HepG2 (cell line): ENCODE measurements around the gene BHLHE23. TPM values are rescaled to one million over a fixed set of nuclear protein-coding genes. Genes with fewer than 3 reads are reported as not detected.
A peak's percentile ranks its signal among the peaks of the same experiment; 100 is the strongest.
"Not testable (repeated sequence)": the region's sequence is repeated elsewhere in the genome, so short reads cannot be mapped to it uniquely, and the experiment has no call there.

Experiments used
- ATAC-seq: fragments of 200-7000 bp; cut with Tn5 transposase; 3 replicates; pipeline ENCODE4 v1.9.1; 2020; ENCODE audit warnings: mild to moderate bottlenecking, moderate library complexity
- BruUV-seq: library from RNA; stranded (reverse); fragments of 400-500 nt; replicated peaks from 2 replicates; lab custom pipeline; 2021; lab: Mats Ljungman, UMichigan
- CTCF ChIA-PET: fragments of 300-600 bp; formaldehyde crosslinking; extraction: SDS; loops from one replicate; lab custom pipeline; 2021; ENCODE audit warnings: low total read pairs, inconsistent platforms, low intra/inter-chr PET ratio; lab: Yijun Ruan, JAX
- POLR2A ChIA-PET: fragments of 350-600 bp; sonication (Branson Sonifier 250); formaldehyde crosslinking; loops from one replicate; lab custom pipeline; 2020; ENCODE audit warnings: antibody characterized with exemption, inconsistent platforms; lab: Yijun Ruan, JAX
- DNase-seq: peaks from one replicate; pipeline ENCODE4 v3.0.0-alpha.2; 2015; ENCODE audit warnings: low spot score
- FAIRE-seq: peaks from 3 replicates; lab custom pipeline; 2011; peaks lifted over from hg19 to GRCh38; lab: Jason Lieb, UNC
- H2AFZ ChIP-seq: one replicate; pipeline ENCODE4 v1.6.1; 2011; ENCODE audit warnings: low read length, inconsistent platforms
- H3K27ac ChIP-seq: fragments of 300-600 bp; 3 replicates; pipeline ENCODE4 v1.8.0; 2011; ENCODE audit warnings: mixed run types, mild to moderate bottlenecking, mixed read lengths, low read length, inconsistent platforms; ENCODE audit not compliant: insufficient read depth; ENCODE audit errors: extremely low read length
- H3K27me3 ChIP-seq, 2 experiments: fragments of 200-600 bp in 1 of 2; 2 replicates in 1 of 2; 3 replicates in 1 of 2; pipeline versions ENCODE4 v1.6.0 to v1.8.0; 2011; ENCODE audit warnings: low read length in 2 of 2, mild to moderate bottlenecking in 2 of 2, moderate library complexity in 2 of 2, inconsistent platforms in 1 of 2; ENCODE audit not compliant: insufficient read depth in 2 of 2, control insufficient read depth in 1 of 2
- H3K36me3 ChIP-seq, 2 experiments: fragments of 200-600 bp in 1 of 2; replicated peaks in 1 of 2; 2 replicates in 1 of 2; 3 replicates in 1 of 2; pipeline versions ENCODE4 v1.5.1 to v1.8.0; 2011; ENCODE audit warnings: low read length in 2 of 2, inconsistent platforms in 1 of 2; ENCODE audit not compliant: insufficient read depth in 2 of 2, control insufficient read depth in 1 of 2
- H3K4me1 ChIP-seq: 2 replicates; pipeline ENCODE4 v1.5.1; 2012; ENCODE audit warnings: low read length, inconsistent platforms; ENCODE audit not compliant: insufficient read depth
- H3K4me2 ChIP-seq: 2 replicates; pipeline ENCODE4 v1.6.0; 2011; ENCODE audit warnings: low read depth, low read length, inconsistent platforms
- H3K4me3 ChIP-seq, 3 experiments: fragments of 200-600 bp in 1 of 3; sonication (generic), shearing (Covaris generic) in 1 of 3; replicated peaks in 1 of 3; 2 replicates each; pipeline ENCODE4 v1.5.1; 2011 to 2016; ENCODE audit warnings: low read length in 3 of 3, inconsistent platforms in 2 of 3, low read depth in 2 of 3, mild to moderate bottlenecking in 2 of 3, control low read depth in 1 of 3, mixed read lengths in 1 of 3; ENCODE audit not compliant: insufficient read depth in 1 of 3
- H3K79me2 ChIP-seq: one replicate; pipeline ENCODE4 v1.6.1; 2011; ENCODE audit warnings: low read length, inconsistent platforms; ENCODE audit not compliant: insufficient read depth
- H3K9ac ChIP-seq: 2 replicates; pipeline ENCODE4 v1.6.0; 2011; ENCODE audit warnings: mild to moderate bottlenecking, low read depth, low read length, inconsistent platforms; ENCODE audit not compliant: insufficient read depth
- H3K9me3 ChIP-seq: 2 replicates; pipeline ENCODE4 v1.5.1; 2012; ENCODE audit warnings: mild to moderate bottlenecking, low read length
- H4K20me1 ChIP-seq: 2 replicates; pipeline ENCODE4 v1.6.0; 2011; ENCODE audit warnings: inconsistent platforms, mild to moderate bottlenecking, low read length, moderate library complexity; ENCODE audit not compliant: insufficient read depth
- ZIK1 ChIP-seq: sonication (generic); formaldehyde crosslinking; IDR thresholded peaks from 2 replicates; pipeline ENCODE4 v1.5.0; 2020; ENCODE audit warnings: mild to moderate bottlenecking, low read depth, missing genetic modification reagents, borderline replicate concordance
- ZNF30 ChIP-seq: sonication (generic); formaldehyde crosslinking; IDR thresholded peaks from 2 replicates; pipeline ENCODE4 v1.5.0; 2020; ENCODE audit warnings: mild to moderate bottlenecking, missing genetic modification reagents
- WGBS: methylation state at CpG from one replicate; pipeline ENCODE4 v1.1.6; 2017; ENCODE audit warnings: low lambda C conversion rate; 5-methylcytosine and 5-hydroxymethylcytosine counted together
- in situ Hi-C: cut with HindIII; loops from 2 replicates; pipeline ENCODE4 v1.10.0; 2017; ENCODE audit warnings: low pct_unique_long_range_greater_than_20kb; ENCODE audit not compliant: extremely low pct_ligation_motif_present
- intact Hi-C: fragments of 100-400 bp; cut with micrococcal nuclease; formaldehyde crosslinking; loops from one replicate; pipeline ENCODE4 v1.10.0; 2022; ENCODE audit not compliant: unreplicated experiment
- polyA plus RNA-seq, 8 experiments: library from polyadenylated mRNA; depleted of rRNA in 3 of 8; stranded (reverse) in 7 of 8; unstranded in 1 of 8; fragments of >200 nt; fragmentation: Illumina TruSeq in 4 of 8; extraction: Trizol in 4 of 8; gene quantifications; 2 replicates each; pipeline versions ENCODE4 v1.2.1 to v1.2.3, GENCODE V29; 2011 to 2016; ENCODE audit warnings: low read depth in 4 of 8, missing spikeins in 1 of 8, mixed read lengths in 1 of 8; ENCODE audit not compliant: insufficient read depth in 1 of 8
- total RNA-seq, 5 experiments: library from RNA; depleted of rRNA; stranded (reverse); fragments of >200 nt; fragmentation: Illumina TruSeq; extraction: Trizol; gene quantifications; 2 replicates each; pipeline ENCODE4 v1.2.3, GENCODE V29; 2016; ENCODE audit warnings: low read depth in 1 of 5
- TF ChIP-seq, protein P1 (sequence below): fragments of 450-650 bp; IDR thresholded peaks from 2 replicates; pipeline ENCODE4 v1.6.1; 2016
- TF ChIP-seq, protein P2 (sequence below): sonication (generic); formaldehyde crosslinking; IDR thresholded peaks from 2 replicates; pipeline ENCODE4 v1.4.0; 2020; ENCODE audit warnings: low read depth, missing genetic modification reagents

BHLHE23 gene
- total and polyA plus RNA-seq, 2 of the 13 experiments (the other 11 are each of a cell fraction or from before 2014, with no cell fraction given): not detected

DNA sequence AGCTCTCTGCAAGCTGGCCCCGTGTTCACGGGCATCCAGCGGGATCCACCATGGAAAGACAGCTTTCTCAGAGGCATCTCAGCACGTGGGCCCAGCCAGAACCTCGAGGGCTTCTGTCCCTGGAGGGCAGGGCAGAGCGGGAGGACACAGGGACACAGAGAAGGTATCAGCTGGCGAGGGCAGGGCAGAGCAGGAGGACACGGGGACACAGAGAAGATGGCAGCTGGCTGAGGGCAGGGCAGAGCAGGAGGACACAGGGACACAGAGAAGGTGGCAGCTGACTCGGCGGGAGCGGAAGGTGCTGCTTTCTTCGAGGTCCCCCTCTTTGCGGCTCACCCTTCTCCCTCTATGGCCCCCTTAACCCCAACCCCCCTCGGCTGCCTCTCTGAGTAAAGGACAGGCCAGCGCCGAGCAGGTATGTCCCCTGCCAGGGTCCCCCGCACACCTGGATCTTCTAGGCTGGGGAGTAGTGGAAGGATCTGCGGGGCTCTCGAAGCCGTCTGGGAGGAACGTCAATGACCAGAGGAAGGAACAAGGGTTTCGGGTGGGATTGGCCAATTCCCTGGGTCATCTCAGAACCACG is 28.9 kb upstream of the BHLHE23 start:
- H3K27me3 ChIP-seq: peaks cover 38 to 87% of the 10 kb centered on the region in 2 experiments
- no peaks in the 10 kb centered on the region for H3K36me3 ChIP-seq
- no peak overlapping the region for H3K27ac ChIP-seq
- no peaks in the 10 kb centered on the region for H3K79me2 ChIP-seq
- ATAC-seq: peak; percentile 19
- TF ChIP-seq, protein P1, sequence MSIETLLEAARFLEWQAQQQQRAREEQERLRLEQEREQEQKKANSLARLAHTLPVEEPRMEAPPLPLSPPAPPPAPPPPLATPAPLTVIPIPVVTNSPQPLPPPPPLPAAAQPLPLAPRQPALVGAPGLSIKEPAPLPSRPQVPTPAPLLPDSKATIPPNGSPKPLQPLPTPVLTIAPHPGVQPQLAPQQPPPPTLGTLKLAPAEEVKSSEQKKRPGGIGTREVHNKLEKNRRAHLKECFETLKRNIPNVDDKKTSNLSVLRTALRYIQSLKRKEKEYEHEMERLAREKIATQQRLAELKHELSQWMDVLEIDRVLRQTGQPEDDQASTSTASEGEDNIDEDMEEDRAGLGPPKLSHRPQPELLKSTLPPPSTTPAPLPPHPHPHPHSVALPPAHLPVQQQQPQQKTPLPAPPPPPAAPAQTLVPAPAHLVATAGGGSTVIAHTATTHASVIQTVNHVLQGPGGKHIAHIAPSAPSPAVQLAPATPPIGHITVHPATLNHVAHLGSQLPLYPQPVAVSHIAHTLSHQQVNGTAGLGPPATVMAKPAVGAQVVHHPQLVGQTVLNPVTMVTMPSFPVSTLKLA: peak; percentile 67; the same call in 1 of the 2 replicates
- no peak for TF ChIP-seq ZIK1 (CRISPR knock-in tag)
- TF ChIP-seq, protein P2, sequence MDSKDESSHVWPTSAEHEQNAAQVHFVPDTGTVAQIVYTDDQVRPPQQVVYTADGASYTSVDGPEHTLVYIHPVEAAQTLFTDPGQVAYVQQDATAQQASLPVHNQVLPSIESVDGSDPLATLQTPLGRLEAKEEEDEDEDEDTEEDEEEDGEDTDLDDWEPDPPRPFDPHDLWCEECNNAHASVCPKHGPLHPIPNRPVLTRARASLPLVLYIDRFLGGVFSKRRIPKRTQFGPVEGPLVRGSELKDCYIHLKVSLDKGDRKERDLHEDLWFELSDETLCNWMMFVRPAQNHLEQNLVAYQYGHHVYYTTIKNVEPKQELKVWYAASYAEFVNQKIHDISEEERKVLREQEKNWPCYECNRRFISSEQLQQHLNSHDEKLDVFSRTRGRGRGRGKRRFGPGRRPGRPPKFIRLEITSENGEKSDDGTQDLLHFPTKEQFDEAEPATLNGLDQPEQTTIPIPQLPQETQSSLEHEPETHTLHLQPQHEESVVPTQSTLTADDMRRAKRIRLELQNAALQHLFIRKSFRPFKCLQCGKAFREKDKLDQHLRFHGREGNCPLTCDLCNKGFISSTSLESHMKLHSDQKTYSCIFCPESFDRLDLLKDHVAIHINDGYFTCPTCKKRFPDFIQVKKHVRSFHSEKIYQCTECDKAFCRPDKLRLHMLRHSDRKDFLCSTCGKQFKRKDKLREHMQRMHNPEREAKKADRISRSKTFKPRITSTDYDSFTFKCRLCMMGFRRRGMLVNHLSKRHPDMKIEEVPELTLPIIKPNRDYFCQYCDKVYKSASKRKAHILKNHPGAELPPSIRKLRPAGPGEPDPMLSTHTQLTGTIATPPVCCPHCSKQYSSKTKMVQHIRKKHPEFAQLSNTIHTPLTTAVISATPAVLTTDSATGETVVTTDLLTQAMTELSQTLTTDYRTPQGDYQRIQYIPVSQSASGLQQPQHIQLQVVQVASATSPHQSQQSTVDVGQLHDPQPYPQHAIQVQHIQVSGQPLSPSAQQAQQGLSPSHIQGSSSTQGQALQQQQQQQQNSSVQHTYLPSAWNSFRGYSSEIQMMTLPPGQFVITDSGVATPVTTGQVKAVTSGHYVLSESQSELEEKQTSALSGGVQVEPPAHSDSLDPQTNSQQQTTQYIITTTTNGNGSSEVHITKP: no peak
- no peak for TF ChIP-seq ZNF30 (CRISPR knock-in tag)
- H2AFZ ChIP-seq: no peak overlapping the region
- ChIA-PET CTCF (no interaction called here), POLR2A (no interaction called here)
- intact Hi-C loops: no loop called here
- no peaks in the 10 kb centered on the region for H3K4me1 ChIP-seq
- H4K20me1 ChIP-seq: no peaks in the 10 kb centered on the region; the same call in 1 of the 2 replicates
- WGBS: 40% methylated on average over 23 of the region's 23 CpGs
- no peaks in the 10 kb centered on the region for H3K9me3 ChIP-seq
- DNase-seq: no peak
- no peak for FAIRE-seq
- BruUV-seq: no TSS peak
- H3K9ac ChIP-seq: no peak overlapping the region
- H3K4me3 ChIP-seq: no peak overlapping the region
- no peak overlapping the region for H3K4me2 ChIP-seq
- in situ Hi-C loops: no loop called here

DNA sequence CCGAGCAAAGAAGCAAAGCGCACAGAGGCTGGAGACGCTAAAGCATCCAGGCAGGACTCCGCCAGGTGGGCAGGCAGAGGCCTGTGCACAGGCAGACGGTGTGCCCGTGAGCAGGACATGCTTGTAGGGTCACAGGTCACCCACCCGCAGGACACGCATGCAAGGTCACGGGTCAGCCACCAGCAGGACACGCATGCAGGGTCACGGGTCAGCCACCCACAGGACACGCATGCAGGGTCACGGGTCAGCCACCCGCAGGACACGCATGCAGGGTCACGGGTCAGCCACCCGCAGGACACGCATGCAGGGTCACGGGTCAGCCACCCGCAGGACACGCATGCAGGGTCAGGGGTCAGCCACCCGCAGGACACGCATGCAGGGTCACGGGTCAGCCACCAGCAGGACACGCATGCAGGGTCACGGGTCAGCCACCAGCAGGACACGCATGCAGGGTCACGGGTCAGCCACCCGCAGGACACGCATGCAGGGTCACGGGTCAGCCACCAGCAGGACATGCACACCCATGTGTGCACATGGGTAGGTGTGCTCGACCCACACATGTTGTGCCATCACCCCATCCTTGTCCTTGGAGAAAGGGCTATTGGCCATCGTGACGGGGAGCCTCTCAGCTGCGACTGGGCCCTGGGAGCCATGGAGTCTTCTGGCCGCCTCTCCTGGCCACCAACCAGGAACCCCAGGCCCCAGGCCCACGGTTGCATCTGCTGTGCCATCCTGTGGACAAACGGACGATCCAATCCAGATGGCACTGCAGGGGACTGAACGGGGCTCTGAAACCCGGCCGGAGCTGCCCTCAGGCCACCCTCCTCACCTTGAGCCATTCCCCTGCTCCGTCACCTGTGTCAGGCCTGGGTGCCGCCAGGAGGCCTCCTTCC is 28.2 kb upstream of the BHLHE23 start:
- H3K36me3 ChIP-seq, intact Hi-C loops, H3K9me3 ChIP-seq, H3K79me2 ChIP-seq, H3K27ac ChIP-seq, H3K4me1 ChIP-seq, DNase-seq, CTCF ChIA-PET, in situ Hi-C loops, H3K4me3 ChIP-seq, BruUV-seq, FAIRE-seq, POLR2A ChIA-PET, H4K20me1 ChIP-seq, H2AFZ ChIP-seq, H3K9ac ChIP-seq, H3K4me2 ChIP-seq: not testable (repeated sequence)
- H3K27me3 ChIP-seq: peaks cover 44 to 87% of the 10 kb centered on the region in 2 experiments
- 46% methylated on average over 25 of the region's 44 CpGs for WGBS
- peak; percentile 47 for ATAC-seq
